IMR-90 (cell line): ENCODE measurements around the gene ATP10D. TPM values are rescaled to one million over a fixed set of nuclear protein-coding genes. Genes with fewer than 3 reads are reported as not detected.

ENCODE experiments used
- ATAC-seq: fragments of 200-7000 bp; cut with Tn5 transposase; 2 replicates; pipeline ENCODE4 v1.9.1; 2020; ENCODE audit warnings: low read depth, mild to moderate bottlenecking, moderate library complexity
- BruUV-seq: library from RNA; stranded (reverse); fragments of 400-500 nt; replicated peaks from 2 replicates; lab custom pipeline; 2021; lab: Mats Ljungman, UMichigan
- CTCF ChIA-PET: fragments of 300-600 bp; formaldehyde crosslinking; extraction: SDS; loops from one replicate; lab custom pipeline; 2021; ENCODE audit warnings: antibody characterized with exemption; lab: Yijun Ruan, JAX
- POLR2A ChIA-PET: fragments of 300-600 bp; sonication (Branson Sonifier 250); formaldehyde crosslinking; loops from one replicate; lab custom pipeline; 2022; ENCODE audit warnings: antibody characterized with exemption; ENCODE audit not compliant: unreplicated experiment; lab: Charles Lee
- DNase-seq: peaks from one replicate; pipeline ENCODE4 v3.0.0; 2013
- H2AFZ ChIP-seq: replicated peaks from 2 replicates; pipeline ENCODE3; 2013; ENCODE audit warnings: low read length, mild to moderate bottlenecking; ENCODE audit not compliant: poor library complexity
- H2AK5ac ChIP-seq: 2 replicates; pipeline ENCODE4 v1.6.1; 2013; ENCODE audit warnings: low read depth, low read length, inconsistent platforms
- H2AK9ac ChIP-seq: replicated peaks from 2 replicates; pipeline ENCODE3; 2013; ENCODE audit warnings: mild to moderate bottlenecking, low read depth, low read length, moderate library complexity; ENCODE audit not compliant: poor library complexity
- H2BK120ac ChIP-seq: 2 replicates; pipeline ENCODE4 v1.6.1; 2013; ENCODE audit warnings: low read depth, low read length, inconsistent platforms
- H2BK15ac ChIP-seq: 3 replicates; pipeline ENCODE4 v1.6.1; 2013; ENCODE audit warnings: low read depth, low read length, inconsistent platforms
- H2BK20ac ChIP-seq: 2 replicates; pipeline ENCODE4 v1.6.1; 2013; ENCODE audit warnings: low read depth, mild to moderate bottlenecking, inconsistent platforms, low read length, moderate library complexity
- H2BK5ac ChIP-seq: 2 replicates; pipeline ENCODE4 v1.6.1; 2013; ENCODE audit warnings: mild to moderate bottlenecking, low read depth, low read length, inconsistent platforms; ENCODE audit not compliant: poor library complexity, severe bottlenecking
- H3K14ac ChIP-seq: replicated peaks from 2 replicates; pipeline ENCODE4 v1.6.1; 2013; ENCODE audit warnings: low read depth, low read length, inconsistent platforms
- H3K18ac ChIP-seq: 2 replicates; pipeline ENCODE4 v1.6.1; 2013; ENCODE audit warnings: low read depth, low read length, control low read depth
- H3K23ac ChIP-seq: 2 replicates; pipeline ENCODE4 v1.6.1; 2013; ENCODE audit warnings: low read depth, low read length, inconsistent platforms
- H3K27ac ChIP-seq: 2 replicates; pipeline ENCODE4 v1.5.1; 2013; ENCODE audit warnings: mild to moderate bottlenecking, control low read depth, low read length; ENCODE audit not compliant: insufficient read depth
- H3K27me3 ChIP-seq: 2 replicates; pipeline ENCODE4 v1.6.1; 2013; ENCODE audit warnings: low read length; ENCODE audit not compliant: control insufficient read depth, insufficient read depth
- H3K36me3 ChIP-seq: 2 replicates; pipeline ENCODE4 v1.6.1; 2013; ENCODE audit warnings: low read length, mixed read lengths; ENCODE audit not compliant: control insufficient read depth, insufficient read depth
- H3K4ac ChIP-seq: 2 replicates; pipeline ENCODE4 v1.6.1; 2013; ENCODE audit warnings: low read depth, low read length, inconsistent platforms
- H3K4me1 ChIP-seq: 2 replicates; pipeline ENCODE4 v1.6.1; 2013; ENCODE audit warnings: low read length, mixed read lengths; ENCODE audit not compliant: control insufficient read depth, insufficient read depth
- H3K4me2 ChIP-seq: 2 replicates; pipeline ENCODE4 v1.6.1; 2013; ENCODE audit warnings: low read depth, mild to moderate bottlenecking, control low read depth, low read length, moderate library complexity
- H3K4me3 ChIP-seq: 2 replicates; pipeline ENCODE4 v1.5.1; 2013; ENCODE audit warnings: low read depth, mild to moderate bottlenecking, control low read depth, low read length, moderate library complexity; ENCODE audit not compliant: insufficient read depth
- H3K56ac ChIP-seq: 2 replicates; pipeline ENCODE4 v1.6.1; 2013; ENCODE audit warnings: low read length, inconsistent platforms; ENCODE audit not compliant: insufficient read depth; ENCODE audit errors: extremely low read depth
- H3K79me1 ChIP-seq, 2 experiments: 2 replicates each; pipeline ENCODE4 v1.6.1; 2013; ENCODE audit warnings: low read length in 2 of 2, inconsistent platforms in 1 of 2, low read depth in 1 of 2
- H3K9ac ChIP-seq: 2 replicates; pipeline ENCODE4 v1.6.1; 2013; ENCODE audit warnings: low read depth, low read length, control low read depth
- H3K9me1 ChIP-seq: 2 replicates; pipeline ENCODE4 v1.6.1; 2013; ENCODE audit warnings: low read length, inconsistent platforms; ENCODE audit not compliant: insufficient read depth
- H3K9me3 ChIP-seq: 2 replicates; pipeline ENCODE4 v1.6.1; 2013; ENCODE audit warnings: low read length; ENCODE audit not compliant: control insufficient read depth, insufficient read depth
- H4K20me1 ChIP-seq: 2 replicates; pipeline ENCODE4 v1.6.1; 2013; ENCODE audit warnings: low read length, inconsistent platforms; ENCODE audit not compliant: insufficient read depth
- H4K5ac ChIP-seq: 2 replicates; pipeline ENCODE4 v1.6.1; 2013; ENCODE audit warnings: mild to moderate bottlenecking, low read depth, low read length, control low read depth
- H4K8ac ChIP-seq, 2 experiments: 2 replicates each; pipeline ENCODE4 v1.6.1; 2013; ENCODE audit warnings: low read depth in 2 of 2, low read length in 2 of 2, control low read depth in 1 of 2, inconsistent platforms in 1 of 2
- H4K91ac ChIP-seq: 2 replicates; pipeline ENCODE4 v1.6.1; 2013; ENCODE audit warnings: low read depth, low read length, inconsistent platforms; ENCODE audit not compliant: insufficient read depth
- CEBPB ChIP-seq: IDR thresholded peaks from 2 replicates; pipeline ENCODE4 v1.6.1; 2012; ENCODE audit warnings: low read depth, low read length, improper control_type of control experiment
- CHD1 ChIP-seq: IDR thresholded peaks from 2 replicates; pipeline ENCODE4 v1.6.1; 2012; ENCODE audit warnings: low read depth, low read length, improper control_type of control experiment
- FOS ChIP-seq: fragments of 150-350 bp; IDR thresholded peaks from 2 replicates; pipeline ENCODE4 v1.6.1; 2016; ENCODE audit warnings: low read depth, low read length
- MAZ ChIP-seq: IDR thresholded peaks from 2 replicates; pipeline ENCODE4 v1.6.1; 2012; ENCODE audit warnings: low read depth, mild to moderate bottlenecking, low read length, improper control_type of control experiment, moderate library complexity, borderline replicate concordance
- POLR2A ChIP-seq: IDR thresholded peaks from 2 replicates; pipeline ENCODE4 v1.6.1; 2012; ENCODE audit warnings: mild to moderate bottlenecking, low read depth, low read length
- RAD21 ChIP-seq: IDR thresholded peaks from 2 replicates; pipeline ENCODE4 v1.6.1; 2012; ENCODE audit warnings: low read length, improper control_type of control experiment
- dilution Hi-C: fragments of 300-500 bp; cut with HindIII; formaldehyde crosslinking; loops from one replicate; pipeline ENCODE4 v1.14.3; 2018; ENCODE audit warnings: low sequenced_read_pairs; ENCODE audit not compliant: unreplicated experiment
- in situ Hi-C: fragments of 300-500 bp; cut with MboI; formaldehyde crosslinking; loops from 3 replicates; pipeline ENCODE4 v1.14.3; 2019; ENCODE audit warnings: low sequenced_read_pairs, inconsistent platforms, mixed read lengths
- intact Hi-C: fragments of 100-400 bp; cut with micrococcal nuclease; formaldehyde crosslinking; loops from 2 replicates; pipeline ENCODE4 v1.10.0; 2022
- polyA plus RNA-seq, 3 experiments: library from polyadenylated mRNA; depleted of rRNA; stranded (reverse); fragments of >200 nt; gene quantifications; 2 replicates each; pipeline ENCODE4 v1.2.3, GENCODE V29; 2012; ENCODE audit warnings: low replicate concordance in 1 of 3
- total RNA-seq: library from RNA; depleted of rRNA; stranded (reverse); fragments of >200 nt; gene quantifications from 2 replicates; pipeline ENCODE4 v1.2.3, GENCODE V29; 2012
- TF ChIP-seq, protein P1 (sequence below): fragments of 150-350 bp; IDR thresholded peaks from 2 replicates; pipeline ENCODE4 v1.6.1; 2016; ENCODE audit warnings: low read depth, mild to moderate bottlenecking, low read length, moderate library complexity, borderline replicate concordance
- TF ChIP-seq, protein P2 (sequence below): conservative IDR thresholded peaks from 2 replicates; pipeline ENCODE4 v1.5.1; 2012; ENCODE audit warnings: mild to moderate bottlenecking, low read depth, low read length, improper control_type of control experiment

The ATP10D gene
- total and polyA plus RNA-seq, 2 of the 4 experiments (the other 2 are of a cell fraction) = 28.9 to 135 TPM

DNA sequence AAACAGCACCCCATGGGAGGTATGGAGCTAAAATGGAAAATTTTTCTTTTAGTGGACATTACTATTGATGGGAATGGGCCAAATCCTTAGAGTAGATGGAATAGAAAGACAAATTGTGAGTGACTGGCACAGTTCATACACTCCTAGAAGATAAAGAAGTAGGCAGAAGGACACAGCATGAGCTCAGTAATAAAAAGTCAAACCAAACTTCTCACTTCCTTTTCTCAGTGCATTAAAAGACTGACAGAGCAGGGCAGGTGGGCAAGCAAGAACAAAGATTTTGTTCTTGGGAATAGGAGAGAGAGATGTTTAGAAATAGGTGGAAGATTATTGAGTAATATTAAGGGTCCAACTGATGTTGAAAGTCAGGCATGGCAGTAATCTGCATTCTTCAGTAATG, 132.5 kb downstream of the ATP10D start:
- H3K4me1 ChIP-seq = peaks cover 2% of the 10 kb centered on the region
- ATAC-seq (no peak), DNase-seq (no peak)
- H2AK5ac ChIP-seq = no peak overlapping the region
- no peak overlapping the region for H2BK20ac ChIP-seq
- POLR2A ChIA-PET = no interaction called here
- no peak overlapping the region for H3K14ac ChIP-seq
- H3K4me2 ChIP-seq = no peak overlapping the region
- no peaks in the 10 kb centered on the region for H3K27me3 ChIP-seq
- H3K9me1 ChIP-seq = no peaks in the 10 kb centered on the region
- H3K56ac ChIP-seq = no peak overlapping the region
- no peak overlapping the region for H4K5ac ChIP-seq
- H3K23ac ChIP-seq = no peak overlapping the region
- CTCF ChIA-PET = no interaction called here
- no peaks in the 10 kb centered on the region for H3K79me1 ChIP-seq
- intact Hi-C loops = no loop called here
- no peak overlapping the region for H3K4me3 ChIP-seq
- no peak overlapping the region for H4K91ac ChIP-seq
- H4K20me1 ChIP-seq = no peaks in the 10 kb centered on the region
- no peak overlapping the region for H3K18ac ChIP-seq
- no peak overlapping the region for H3K27ac ChIP-seq
- H3K9me3 ChIP-seq = no peaks in the 10 kb centered on the region
- H3K36me3 ChIP-seq = no peaks in the 10 kb centered on the region
- no peak overlapping the region for H2BK120ac ChIP-seq
- H2BK5ac ChIP-seq = no peak overlapping the region
- no peak overlapping the region for H2AK9ac ChIP-seq
- in situ Hi-C loops = no loop called here
- H3K4ac ChIP-seq = no peak overlapping the region
- BruUV-seq = no TSS peak
- no peak overlapping the region for H3K9ac ChIP-seq
- H4K8ac ChIP-seq = no peak overlapping the region
- dilution Hi-C loops = no loop called here
- no peak overlapping the region for H2BK15ac ChIP-seq
- no peak overlapping the region for H2AFZ ChIP-seq
- TF ChIP-seq RAD21 (no peak), CEBPB (no peak), FOS (no peak), POLR2A (no peak), MAZ (no peak), CHD1 (no peak)
- TF ChIP-seq, protein P1, sequence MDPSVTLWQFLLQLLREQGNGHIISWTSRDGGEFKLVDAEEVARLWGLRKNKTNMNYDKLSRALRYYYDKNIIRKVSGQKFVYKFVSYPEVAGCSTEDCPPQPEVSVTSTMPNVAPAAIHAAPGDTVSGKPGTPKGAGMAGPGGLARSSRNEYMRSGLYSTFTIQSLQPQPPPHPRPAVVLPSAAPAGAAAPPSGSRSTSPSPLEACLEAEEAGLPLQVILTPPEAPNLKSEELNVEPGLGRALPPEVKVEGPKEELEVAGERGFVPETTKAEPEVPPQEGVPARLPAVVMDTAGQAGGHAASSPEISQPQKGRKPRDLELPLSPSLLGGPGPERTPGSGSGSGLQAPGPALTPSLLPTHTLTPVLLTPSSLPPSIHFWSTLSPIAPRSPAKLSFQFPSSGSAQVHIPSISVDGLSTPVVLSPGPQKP = no peak
- TF ChIP-seq, protein P2, sequence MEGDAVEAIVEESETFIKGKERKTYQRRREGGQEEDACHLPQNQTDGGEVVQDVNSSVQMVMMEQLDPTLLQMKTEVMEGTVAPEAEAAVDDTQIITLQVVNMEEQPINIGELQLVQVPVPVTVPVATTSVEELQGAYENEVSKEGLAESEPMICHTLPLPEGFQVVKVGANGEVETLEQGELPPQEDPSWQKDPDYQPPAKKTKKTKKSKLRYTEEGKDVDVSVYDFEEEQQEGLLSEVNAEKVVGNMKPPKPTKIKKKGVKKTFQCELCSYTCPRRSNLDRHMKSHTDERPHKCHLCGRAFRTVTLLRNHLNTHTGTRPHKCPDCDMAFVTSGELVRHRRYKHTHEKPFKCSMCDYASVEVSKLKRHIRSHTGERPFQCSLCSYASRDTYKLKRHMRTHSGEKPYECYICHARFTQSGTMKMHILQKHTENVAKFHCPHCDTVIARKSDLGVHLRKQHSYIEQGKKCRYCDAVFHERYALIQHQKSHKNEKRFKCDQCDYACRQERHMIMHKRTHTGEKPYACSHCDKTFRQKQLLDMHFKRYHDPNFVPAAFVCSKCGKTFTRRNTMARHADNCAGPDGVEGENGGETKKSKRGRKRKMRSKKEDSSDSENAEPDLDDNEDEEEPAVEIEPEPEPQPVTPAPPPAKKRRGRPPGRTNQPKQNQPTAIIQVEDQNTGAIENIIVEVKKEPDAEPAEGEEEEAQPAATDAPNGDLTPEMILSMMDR = no peak
